GM18861 (cell line): ENCODE data around the gene TRPV5.

Experiments
- ATAC-seq: cut with Tn5 transposase; IDR thresholded peaks from one replicate; pipeline ENCODE4 v1.9.1; 2021; ENCODE audit not compliant: unreplicated experiment

TRPV5 gene

DNA sequence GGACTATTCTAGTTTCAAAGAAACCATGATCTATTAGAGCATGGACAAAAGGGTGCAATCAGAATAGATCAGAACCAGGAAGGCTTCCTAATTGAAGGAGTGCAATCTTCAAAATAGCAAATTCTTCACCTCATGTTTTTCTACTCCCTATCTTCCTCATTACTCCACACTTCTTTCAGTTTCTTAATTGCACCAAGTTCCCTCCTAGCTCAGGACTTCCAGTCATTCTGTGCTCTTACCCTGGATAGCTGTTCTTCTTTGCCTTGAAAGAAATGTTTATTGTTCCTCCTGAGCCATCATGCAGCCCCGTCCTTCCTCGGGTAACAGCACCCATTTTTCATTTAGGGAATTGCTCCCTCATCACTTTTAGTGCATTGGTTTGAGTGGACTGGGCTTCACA is 23.1 kb downstream of the TRPV5 start:
- ATAC-seq, result no peak

DNA sequence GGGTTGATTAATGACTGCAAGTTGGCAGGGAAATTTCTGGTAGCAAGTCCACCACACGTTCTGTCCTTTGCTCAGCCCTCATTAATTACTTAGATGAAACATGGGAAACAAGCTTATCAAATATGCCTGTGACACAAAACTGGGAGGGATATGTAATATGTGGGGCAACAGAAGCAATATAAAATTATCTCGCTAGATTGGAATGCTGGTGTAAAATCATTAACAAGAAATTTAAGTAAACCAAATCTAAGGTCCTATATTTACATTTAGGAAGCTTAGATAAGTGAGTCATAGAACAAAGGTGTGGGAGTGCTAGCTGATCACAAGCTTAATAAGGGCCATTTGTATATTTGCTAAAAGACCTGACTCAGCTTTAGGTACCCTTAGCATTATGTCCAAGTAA is 23.5 kb downstream of the TRPV5 start:
- no peak for ATAC-seq

DNA sequence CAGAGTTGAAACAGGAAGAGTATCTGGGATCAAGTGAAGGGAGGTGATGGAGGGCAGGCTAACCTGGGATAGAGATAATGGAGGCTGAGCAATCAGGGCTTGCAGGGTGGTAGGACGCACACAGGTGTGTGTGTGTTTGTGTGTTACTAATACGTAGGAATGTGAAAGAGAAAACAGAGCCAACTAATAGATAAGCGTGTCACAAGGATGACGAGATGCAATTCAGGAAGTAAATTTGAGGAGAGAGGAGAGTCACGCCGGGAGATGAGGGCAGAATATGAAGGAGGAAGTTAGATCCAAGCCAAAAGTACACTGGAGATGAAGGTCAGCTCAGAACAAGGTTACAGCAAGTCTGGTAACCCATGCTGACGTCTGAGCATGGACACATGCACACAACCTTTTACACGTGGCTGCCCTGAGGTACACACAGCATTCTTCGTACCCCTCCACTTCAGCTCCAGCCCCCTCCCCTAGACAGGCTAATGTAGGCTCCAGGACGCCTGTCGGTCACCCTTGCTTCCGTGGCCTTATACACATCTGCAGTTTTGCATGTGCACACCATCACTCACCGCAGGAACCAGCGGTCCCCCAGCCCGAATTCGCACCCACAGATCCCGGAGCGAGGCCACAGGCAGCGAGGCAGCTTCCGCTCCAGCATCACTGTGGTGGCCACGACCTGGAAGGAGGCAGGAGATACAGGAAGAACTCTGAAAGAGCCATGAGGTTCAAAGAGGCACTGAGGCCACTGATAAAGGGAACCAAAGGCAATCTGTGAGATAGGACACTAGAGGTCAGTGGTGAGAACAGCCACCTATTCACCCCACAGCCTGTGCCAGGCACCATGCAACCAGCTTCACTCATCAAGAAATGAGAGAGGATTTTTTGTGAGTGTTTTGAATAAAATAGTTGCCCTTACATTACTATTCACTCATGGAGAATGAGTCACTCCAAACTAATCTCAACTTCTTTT is 24.3 kb downstream of the TRPV5 start:
- ATAC-seq, result no peak

DNA sequence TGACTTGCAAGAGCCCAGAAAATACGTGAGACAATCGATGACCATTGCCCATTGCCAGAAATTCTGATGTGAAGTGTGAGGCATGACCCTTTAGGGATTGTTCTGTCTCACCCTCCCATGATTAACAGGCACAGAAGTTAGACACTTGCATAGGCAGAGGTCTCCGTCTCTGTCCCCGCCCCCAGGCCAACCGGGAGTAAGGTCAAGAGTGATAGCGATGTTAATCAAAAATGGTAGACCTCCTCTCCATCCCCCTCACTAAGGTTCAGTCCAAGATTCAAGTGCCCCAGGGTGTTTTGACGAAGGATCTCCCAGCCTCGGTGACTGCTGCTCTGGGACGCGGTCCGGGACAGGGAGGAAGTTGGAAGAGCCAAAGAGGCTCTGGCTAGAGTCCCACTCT is 25.3 kb downstream of the TRPV5 start:
- ATAC-seq, result no peak

DNA sequence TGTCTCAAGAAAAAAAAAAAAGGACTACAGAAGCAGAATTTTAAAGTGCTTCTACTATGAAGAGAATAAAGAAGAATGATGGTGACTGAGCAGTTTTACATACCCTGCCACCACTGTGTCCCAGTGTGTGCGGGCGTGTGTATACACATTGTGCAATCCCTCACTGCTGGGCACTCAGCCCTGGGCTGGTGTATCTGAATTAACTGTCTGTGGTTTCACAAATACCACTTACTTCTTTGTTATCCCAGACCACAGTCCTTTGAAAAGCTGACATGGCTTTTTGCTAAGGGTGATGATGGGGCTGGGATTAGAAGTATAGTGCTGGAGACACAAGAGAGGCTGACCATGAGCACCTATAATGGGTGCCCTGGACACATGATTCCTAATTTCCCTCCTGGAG is 26.9 kb downstream of the TRPV5 start:
- no peak for ATAC-seq

DNA sequence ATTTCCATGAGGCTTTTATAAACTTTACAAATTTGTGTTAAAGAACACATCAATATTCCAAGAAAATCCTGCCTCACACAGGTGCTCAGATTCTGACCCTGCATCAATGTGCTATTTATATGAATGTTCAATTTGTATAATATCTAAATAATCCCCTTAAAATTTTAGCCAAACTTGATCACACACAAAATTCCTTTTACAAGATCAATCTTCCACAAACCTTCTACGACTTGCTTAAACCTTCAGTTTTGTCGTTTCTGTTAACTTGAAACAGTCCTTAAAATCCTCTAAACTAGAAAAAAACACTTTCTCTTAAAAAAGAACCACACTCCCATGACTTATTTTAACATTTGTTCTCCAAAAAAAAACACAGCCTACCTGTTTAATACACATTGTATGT is 27.8 kb downstream of the TRPV5 start:
- ATAC-seq, result no peak

DNA sequence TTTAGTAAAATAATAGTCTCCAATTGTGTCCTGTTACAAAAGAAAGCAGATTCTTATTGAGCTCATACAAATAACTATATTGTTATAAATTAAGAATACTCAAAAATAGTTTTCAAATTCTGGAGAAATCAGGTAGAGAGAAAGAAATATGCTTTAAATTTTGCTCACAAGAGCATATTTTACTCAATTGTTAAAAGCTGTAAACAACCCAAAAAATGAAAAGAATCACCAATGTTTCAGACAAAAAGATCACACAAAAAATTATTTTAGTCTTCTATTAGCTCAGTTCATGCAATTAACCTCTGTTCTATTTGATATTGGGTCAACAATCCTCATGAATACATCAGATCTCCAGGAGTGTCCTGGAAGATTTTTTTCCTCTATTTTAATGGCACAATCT is 29.4 kb downstream of the TRPV5 start:
- no peak for ATAC-seq

DNA sequence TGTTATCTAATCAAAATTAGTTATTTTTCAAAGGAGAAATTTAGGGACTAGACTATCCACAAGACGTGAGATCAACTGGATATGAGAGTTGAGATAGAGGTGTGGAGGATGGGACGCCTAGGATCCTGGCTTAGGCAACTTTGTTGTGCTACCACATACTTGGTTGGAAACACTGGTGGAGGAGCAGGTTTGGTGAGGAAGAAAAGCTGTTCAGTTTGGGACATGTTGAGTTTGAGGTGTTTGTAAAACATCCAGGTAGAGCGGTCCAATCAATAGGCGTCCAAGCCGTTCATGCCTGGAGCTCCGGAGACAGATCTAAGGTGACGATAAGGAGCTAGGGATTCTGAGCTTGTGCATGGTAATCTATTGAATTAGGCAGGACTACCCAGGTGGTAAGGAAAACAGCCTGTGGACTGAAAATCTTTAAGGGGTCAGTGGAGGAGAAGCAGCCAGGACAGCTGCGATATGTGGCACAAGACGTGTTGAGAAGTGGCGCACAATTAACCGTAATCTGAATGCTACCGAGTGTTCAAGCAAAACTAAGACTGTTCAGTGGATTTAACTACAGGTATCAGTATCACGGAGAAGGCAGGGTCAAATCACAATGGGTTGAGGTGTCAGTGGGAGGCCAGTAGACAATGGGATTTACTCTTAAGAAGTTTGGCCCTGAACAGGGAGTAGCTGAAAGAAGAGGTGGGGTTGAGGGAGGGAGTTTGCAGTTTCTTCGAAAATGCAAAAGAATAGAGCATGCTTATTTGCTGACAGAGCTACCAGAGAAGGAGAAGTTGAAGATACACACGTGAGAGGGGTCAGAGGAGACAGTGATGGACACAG is 31.9 kb downstream of the TRPV5 start:
- no peak for ATAC-seq

DNA sequence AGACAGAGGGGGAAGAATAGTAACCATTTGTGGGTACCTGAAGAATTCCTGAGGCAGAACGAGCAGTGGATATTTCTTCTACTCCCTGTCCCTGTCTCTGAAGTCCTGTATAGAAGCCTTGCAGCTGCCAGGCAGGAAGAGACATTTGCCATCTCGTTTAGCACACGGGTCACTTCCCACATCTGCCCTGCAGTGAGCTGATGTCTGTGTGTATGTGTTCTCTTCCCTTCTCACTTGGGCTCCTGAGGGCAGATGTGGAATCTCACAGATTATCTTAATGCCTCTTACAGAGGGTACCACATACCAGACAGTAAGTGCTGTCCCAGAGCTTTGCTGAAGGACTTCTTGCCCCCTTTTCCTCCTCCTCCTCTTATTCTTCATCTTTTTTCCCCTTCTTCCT is 33.9 kb downstream of the TRPV5 start:
- no peak for ATAC-seq

DNA sequence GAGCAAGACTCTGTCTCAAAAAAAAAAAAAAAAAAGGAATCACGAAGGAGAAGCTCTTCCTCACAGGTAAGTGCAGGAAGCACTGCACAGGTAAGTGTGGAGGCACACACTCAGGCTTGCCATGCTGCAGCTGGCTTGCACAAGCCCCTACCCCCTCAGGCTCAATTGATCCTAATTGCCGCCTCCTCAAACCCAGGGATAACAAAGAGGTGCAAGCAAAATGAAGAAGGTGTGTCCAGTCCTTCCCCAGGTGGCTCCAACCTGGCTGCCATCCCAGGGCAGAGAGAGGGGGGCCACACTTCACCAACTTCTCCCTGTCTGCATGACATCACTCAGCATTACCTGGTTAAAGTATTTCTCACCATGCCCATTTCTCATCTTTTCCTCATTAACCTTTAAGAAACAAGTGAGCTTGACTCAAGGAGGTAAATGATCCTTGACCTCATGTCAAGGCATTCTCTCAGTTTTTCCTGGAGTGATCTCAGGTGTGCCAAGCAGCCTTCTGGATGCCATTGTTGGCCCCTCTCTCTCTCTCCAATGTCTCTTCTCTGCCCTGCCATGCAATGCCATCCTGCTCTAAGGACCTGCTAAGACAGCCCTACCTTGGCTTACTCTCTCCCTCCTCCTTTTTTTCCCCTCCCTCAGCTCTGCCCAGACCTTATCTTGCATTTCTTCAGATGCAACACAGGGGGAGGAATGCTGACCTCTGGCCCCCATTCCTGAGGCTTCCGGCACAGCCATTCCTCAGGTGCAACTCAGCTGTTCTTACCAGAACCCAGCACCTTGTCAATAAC is 35.0 kb downstream of the TRPV5 start:
- ATAC-seq, result no peak

DNA sequence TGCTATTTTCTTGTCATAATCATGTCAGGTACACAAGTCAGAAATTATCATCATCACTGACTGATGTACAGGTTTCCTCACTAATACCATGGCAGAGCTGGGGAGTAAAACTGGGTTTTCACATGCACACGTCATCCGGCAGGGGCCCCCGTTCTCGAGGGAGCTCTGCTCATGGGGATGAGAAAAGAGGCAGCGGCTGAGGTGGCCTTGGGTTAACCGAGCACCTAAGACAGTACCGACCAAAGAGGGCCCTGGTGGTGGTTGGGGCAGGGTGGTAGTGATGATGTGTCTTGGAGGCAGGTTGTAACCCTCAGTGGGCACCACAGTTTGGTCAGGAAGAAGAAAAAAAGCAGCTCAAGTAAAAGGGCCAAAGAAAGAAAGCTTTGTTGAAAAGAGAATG is 35.9 kb downstream of the TRPV5 start:
- ATAC-seq, result no peak

DNA sequence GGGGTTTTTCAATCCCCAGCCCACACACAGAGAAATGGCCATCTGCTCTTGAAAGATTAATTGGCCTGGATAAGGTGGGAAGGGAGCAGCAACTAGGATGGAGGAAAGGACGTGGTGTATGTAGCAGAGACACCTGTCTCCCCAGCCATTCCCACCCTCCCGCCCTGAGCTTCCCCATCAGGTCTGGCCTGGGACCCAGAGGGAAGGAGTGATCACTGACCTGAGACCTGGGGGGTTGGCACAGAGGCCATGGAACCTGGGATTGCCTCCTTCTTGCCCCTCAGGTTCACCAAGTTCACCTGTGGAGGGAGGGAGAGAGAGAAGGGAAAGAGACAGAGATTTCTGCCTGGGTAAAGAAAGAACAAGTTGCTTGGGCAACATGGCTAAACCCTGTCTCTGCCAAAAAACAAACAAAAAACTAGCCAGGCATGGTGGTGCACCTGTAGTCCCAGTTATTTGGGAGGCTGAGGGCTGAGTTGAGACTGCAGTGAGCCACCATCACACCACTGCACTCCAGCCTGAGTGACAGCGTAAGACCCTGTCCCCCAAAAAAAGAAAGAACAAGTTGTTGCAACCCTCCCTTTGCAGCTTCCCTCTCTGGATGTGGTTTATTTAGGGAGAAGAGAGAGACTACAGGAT is 36.7 kb downstream of the TRPV5 start:
- ATAC-seq, result no peak

DNA sequence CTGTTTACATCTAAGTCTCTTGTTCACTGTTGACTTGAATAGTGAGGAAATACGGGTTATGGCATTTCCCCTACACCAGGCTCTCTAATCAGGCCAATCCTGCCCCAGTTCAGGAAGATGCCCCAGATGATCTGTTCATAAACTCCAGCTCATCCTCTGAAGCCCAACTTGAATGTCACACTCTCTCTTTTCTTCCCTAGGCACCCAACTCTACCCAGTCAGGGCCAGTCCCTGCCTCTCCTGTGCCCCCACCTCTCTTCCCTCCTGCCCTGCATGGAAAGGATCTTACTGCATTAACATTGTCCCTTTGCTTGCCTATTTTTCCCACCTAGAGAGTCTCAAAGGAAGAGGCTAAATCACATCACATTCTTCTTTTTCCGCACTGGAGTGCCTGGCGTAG is 37.4 kb downstream of the TRPV5 start:
- no peak for ATAC-seq

DNA sequence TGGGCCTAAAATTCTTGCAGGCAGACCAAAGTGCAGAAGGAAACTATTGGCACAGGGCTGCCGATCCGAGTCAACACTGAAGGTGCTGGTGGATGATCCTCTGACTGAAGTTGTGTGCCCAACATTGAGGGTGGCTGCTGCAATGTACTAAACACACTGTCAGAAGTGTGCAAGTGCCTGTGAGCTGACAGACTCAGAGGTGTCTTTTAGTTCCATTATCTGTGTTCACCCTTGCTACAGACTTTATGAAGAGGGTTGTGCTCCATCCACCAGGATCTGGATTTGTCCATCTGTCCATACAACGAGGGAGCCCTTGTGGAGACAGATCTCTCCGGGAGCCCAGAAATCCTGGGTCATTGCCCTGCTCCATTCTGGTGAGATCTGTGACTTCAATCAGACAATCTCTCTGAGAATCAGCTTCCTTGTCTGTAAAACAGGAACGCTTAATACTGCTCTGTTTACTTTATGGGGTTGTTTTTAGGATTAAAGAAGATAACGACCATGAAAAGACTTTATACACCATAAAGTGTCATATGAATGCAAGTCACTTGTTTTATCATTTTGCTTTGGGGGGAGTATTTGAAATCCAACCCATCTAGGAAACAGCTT is 38.5 kb downstream of the TRPV5 start:
- ATAC-seq, result no peak

DNA sequence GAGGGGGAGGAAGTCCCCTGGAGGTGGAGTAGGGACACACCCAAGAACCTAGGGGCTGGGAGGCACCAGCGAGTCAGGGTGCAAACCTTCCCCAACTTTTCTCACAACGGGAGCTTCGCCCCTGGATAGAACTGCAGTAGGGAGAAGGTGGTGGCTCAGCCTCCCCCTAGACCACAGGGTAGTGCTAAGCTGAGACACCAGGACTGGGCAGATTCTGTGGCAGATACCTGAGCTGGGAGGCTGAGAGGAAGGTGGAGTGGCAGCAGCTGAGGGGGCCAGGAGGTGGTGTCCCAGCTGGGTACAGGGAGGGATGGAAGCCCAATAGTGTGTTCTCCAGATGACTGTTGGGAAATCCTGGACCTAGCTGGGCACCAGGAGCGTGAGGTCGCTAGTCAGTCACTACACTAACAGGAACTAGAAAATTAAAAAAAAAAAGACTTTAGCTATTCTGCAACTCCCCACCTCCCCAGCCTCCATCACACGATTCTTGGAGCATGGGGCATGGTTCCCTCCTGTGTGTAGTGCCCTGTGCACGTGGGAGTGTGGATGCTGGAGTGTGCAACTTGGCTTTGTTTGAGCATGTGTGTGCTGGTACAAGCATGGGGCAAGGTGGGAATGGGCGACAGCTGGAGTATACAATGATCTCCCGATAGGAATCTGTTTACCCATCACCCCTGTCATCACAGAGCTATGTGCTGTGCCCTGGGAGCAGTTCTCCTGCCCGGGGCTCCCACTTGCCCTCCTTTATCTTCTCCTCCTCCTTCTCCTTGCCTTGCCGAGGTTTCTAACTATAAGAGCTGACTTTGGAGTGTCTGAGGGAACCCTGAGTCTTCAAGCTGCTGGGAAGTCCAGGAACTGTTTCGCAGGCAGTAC is 39.2 kb downstream of the TRPV5 start:
- no peak for ATAC-seq

DNA sequence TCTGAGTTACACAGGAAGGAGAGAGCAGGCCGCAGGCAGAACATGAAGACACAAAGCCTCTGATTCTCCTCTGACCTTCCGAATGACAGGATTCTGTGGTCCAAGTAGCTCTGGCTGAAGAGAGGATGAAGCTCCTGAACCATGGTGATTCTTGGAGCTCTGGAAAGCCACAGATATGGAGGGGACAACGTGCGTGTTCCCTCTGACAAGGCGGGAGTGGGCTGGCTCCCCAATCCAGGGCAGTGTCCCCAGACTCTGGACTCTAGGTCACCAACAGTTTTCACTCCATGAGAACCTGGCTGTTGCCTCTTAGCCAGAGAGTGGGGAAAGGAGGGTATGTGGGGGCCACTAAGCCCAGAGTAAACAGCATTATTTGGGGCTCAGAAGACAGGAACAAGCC is 40.6 kb downstream of the TRPV5 start:
- ATAC-seq, result no peak

DNA sequence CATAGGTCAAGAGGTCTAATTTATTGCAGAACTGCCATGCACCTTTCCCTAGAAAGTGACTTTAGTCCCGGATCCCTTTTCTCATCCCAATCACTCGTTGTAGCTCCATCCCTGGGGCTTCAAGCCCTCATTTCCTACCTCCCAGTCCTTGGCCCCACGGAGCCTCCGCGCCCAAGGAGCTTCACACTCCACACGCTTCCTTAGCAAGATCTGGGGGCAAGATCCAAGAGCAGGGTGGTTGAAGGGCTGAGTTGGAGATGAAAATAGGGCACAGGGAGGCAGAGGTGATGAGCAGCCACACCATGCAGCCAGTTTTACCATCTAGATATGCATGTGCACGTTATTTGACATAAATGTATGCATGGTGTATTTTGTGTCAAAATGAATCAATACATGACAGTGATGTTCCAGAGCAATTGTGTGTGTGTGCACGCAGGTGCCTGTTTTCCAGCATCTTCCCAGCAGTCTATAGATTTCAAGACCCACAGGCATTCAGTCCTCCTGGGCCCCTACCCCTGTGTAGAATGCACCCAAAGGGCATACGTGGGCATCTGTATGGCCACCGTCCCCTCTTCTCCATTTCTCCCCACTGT is 42.0 kb downstream of the TRPV5 start:
- ATAC-seq, result no peak

DNA sequence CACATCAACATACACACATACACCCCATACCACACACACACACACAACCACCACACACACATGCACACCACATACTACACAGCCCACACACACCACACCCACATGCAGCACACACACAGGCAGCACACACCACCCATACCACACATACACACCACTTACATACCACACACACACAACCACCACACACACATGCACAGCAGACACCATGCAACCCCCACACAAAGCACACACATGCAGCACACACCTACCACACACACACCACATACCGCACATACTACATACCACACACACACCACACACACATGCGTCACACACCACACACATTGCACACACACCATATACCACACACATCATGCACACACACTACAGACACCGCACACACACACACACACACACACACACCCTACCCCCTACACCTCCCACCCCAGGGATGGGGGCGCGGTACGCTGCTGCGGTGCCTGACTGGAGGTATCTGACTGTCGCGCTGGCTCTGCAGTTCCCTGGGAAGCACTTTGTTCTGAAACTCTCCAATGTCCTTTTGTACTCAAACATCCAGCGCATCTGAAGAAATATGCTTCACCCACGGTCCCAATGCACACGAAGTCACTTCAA is 42.6 kb downstream of the TRPV5 start:
- no peak for ATAC-seq

DNA sequence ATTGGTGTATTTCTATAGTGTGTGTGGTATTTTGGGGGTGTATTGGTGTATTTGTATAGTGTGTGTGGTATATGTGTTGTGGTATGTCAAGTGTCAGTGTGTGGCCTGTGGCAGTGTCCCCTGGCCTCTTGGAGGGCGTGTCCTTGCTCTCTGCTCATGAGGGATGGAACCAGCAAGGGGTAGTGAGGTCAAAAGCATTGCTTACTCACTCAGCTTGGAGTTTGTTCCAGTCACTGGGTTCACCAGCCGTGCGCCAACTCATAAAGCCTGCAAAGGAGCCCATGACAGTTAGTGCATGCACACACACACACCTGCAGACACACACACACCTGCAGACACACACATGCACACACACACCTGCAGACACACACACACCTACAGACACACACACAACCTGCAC is 43.7 kb downstream of the TRPV5 start:
- no peak for ATAC-seq
